GM12874 (cell line): ENCODE data around the gene ARHGEF12.

ENCODE experiments used
- CTCF ChIP-seq: IDR thresholded peaks from 2 replicates; pipeline ENCODE4 v1.5.1; 2011; ENCODE audit warnings: low read depth, mild to moderate bottlenecking, control low read depth, low read length, moderate library complexity; ENCODE audit not compliant: insufficient read depth

The ARHGEF12 gene

DNA sequence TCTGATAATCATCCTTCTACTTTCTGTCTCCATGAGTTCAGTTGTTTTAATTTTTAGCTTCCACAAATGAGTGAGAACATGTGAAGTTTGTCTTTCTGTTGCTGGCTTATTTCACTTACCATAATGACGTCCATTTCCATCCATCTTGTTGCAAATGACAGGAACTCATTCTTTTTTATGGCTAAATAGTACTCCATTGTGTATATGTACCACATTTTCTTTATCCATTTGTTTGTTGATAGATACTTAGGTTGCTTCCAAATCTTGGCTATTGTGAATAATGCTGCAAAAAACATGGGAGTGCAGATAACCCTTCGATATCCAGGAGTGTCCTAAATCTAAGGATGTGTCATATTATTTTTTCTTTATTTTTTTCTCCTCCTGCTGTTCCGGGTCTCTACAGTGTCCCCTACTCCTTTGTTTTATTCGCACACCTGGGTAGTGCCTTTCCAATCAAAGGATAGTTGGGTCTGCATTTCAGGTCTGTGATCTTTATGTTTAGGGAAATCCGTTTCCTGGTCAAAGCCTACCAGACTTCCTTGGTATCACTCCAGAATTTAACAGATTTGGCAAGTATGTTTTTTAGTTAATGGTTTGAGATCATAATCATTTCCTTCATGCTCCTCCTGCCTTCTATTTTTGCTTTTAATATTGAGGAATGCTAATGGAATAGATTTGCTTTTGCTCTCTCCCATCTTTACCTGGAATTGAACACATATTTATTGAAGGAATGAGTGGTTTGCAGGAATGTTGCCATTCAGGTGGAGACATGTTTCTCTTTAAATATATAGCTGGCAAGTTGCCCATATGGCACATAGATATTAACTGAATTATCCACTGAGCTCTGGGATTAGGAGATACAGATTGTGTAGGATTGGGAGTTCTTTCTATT is 53.7 kb downstream of the ARHGEF12 start:
- TF ChIP-seq CTCF, result no peak

DNA sequence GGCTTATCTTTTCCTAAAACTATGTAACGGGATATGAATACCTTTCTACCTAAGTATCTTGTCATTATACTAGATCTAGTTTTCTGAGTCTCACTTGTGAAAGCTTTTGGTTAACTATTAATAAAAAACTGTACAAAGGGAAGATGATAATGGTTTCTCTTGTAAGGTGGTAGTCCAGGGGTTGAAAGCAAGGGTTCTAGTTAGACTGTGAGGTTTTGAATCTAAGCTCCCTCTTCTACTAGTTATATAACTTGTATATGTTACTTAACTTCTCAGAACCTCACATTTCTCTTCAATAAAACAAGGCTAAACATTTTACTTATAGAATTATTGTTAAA is 54.3 kb downstream of the ARHGEF12 start:
- no peak for TF ChIP-seq CTCF

DNA sequence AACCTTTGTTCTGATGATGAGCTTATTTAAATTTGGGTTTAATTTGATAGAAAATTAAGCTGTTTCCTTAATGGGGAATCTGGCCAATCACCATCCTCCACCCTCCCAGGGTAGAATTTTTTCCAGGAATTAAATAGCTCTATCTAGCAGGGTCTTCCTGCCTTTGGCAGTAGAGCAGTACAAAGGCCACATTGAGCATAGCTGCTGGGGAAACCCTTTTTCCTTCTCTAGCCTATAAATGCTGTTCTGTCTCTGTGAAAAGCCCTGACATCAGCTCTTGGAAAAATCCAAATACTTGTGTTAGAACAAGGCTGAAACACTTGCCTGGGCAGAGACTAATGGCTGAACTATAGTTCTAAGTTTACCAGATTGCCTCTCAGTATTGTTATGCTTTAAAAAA is 55.1 kb downstream of the ARHGEF12 start:
- no peak for TF ChIP-seq CTCF

GRCh38 chr11:120391854-120392253 is 55.6 kb downstream of the ARHGEF12 start:
- TF ChIP-seq CTCF, result no peak

- TF ChIP-seq CTCF, result no peak
Observed at GRCh38 chr11:120392314-120392713, 56.1 kb downstream of the ARHGEF12 start.

DNA sequence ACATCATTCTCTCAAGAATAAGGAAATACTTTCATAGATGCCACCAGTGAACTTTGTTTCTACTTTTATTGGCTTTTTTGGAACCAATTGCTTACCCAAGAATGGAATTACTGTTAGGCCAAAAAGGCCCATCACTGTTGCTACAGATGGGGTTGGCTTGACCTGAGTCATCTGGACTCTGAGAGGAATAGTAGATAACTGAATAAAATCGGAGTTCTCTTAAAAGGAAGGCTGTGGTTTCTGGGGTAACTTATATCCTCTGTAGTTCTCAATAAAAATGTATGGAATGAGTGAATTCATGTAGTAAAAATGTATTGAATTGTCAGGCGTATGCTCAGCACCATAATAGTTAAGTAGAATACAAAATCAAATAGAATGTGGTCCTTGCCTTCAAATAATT is 56.6 kb downstream of the ARHGEF12 start:
- no peak for TF ChIP-seq CTCF

DNA sequence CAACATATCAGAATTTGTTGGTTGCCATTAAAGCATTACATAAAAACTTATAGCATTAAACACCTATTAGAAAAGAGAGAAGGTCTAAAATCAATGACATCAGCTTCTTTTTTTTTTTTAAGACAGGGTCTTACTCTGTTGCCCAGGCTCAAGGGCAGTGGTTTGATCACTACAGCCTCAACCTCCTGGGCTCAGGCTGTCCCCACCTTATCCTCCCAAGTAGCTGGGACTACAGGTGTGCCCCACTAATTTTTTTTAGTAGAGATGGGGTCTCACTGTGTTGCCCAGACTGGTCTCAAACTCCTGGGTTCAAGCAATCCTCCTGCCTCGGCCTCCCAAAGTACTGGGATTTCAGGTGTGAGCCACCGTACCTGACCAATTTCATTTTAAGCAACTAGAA is 57.9 kb downstream of the ARHGEF12 start:
- no peak for TF ChIP-seq CTCF

GRCh38 chr11:120395778-120396177 is 59.6 kb downstream of the ARHGEF12 start:
- TF ChIP-seq CTCF, result no peak
